HG03196 (cell line): ENCODE data around the gene DRC7.
"Not testable (repeated sequence)": the region's sequence is repeated elsewhere in the genome, so short reads cannot be mapped to it uniquely, and the experiment has no call there.

Source experiments
- ATAC-seq: cut with Tn5 transposase; IDR thresholded peaks from one replicate; pipeline ENCODE4 v1.9.1; 2021; ENCODE audit not compliant: unreplicated experiment

DRC7 gene

DNA sequence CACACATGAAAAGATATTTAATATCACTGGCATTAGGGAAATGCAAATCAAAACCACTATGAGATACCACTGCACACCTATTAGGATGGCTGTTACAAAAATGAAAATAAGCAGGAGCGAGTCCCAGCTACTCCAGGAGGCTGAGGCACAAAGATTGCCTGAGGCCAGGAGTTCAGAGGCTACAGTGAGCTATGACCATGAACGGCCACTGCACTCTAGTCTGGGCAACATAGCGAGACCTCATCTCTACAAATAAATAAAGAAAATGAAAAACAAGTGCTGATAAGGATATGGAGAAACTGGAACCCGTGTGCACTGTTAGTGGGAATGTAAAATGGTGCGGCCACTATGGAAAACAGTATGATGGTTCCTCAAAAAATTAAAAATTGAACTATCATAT lies 84.1 kb downstream of the DRC7 start:
- ATAC-seq: no peak

DNA sequence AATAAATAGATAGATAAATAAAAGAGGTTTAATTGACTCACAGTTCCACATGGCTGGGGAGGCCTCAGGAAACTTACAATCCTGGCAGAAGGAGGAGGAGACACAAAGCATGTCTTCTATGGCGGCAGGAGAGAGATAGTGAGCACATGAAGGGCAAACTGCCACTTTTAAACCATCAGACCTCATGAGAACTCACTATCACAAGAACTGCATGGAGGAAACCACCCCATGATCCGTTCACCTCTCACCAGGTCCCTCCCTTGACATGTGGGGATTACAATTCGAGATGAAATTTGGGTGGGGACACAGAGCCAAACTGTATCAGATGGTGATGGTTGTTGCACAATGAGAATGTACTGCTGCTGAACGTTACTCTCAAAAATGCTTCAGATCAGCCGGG lies 85.2 kb downstream of the DRC7 start:
- ATAC-seq: not testable (repeated sequence)

DNA sequence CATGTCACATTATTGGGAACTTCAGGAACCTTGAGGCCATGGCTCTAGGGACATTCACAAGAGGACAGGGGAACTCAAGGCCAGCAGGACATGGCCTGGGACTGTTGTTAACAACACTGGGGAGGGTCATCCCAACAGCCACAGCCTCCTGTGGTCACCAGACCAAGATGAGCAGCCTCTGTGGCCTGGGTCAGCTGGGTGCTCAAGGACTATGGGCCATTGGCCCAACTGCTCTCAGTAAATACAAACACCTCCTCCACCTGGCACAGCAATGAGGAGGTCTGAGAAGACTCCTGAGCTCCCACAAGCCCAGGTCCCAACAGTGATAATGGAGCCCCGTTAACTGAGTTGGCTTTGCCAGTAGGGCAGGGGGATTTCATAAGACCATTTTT lies 86.7 kb downstream of the DRC7 start:
- ATAC-seq: no peak
